ENCODE data around the gene TMEM150A. TPM values are rescaled to one million over a fixed set of nuclear protein-coding genes. Genes with fewer than 3 reads are reported as not detected.

Gene TMEM150A
- total and polyA plus RNA-seq, 2 of the 13 experiments (the other 11 are each of a cell fraction or from before 2014, with no cell fraction given) = 30.1 to 70.4 TPM

DNA sequence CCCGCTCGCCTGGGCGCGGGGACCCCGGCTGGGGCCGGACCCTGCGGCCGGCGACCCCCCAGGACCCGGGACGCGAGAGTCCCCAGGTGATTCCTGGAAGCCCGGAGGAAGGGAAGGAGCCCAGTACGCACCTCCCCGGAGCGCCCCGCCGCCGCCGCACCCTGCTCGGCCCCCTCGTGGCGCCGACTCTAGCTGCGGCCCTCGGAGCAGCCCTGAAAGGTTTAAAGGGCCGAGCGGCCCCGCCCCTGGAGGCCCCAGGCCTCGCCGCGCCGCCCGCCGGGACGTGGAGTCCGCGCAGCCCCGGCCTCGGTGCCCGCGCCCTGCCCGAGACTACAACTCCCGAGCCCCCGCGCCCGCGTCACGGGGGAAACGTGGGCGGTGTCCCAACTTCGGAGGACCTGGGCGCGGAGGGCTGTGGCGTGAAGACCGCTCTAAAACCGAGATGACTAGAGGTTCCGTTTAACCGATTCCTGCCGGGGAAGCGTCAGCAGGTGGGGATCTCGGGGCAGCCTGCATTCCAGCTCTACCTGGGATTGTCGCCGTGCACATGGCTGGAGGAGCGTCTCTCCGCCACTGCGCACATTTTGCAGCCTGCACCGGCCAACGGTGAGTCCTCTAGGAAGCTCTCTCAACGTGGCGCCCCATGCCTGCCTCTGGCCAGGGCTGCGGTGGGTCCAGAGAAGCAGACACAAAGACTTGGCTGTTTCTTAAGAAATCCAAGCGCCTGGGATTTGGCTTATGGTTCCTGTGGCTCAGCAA lies at the start of gene TMEM150A (continued):
- TF ChIP-seq, protein P1, sequence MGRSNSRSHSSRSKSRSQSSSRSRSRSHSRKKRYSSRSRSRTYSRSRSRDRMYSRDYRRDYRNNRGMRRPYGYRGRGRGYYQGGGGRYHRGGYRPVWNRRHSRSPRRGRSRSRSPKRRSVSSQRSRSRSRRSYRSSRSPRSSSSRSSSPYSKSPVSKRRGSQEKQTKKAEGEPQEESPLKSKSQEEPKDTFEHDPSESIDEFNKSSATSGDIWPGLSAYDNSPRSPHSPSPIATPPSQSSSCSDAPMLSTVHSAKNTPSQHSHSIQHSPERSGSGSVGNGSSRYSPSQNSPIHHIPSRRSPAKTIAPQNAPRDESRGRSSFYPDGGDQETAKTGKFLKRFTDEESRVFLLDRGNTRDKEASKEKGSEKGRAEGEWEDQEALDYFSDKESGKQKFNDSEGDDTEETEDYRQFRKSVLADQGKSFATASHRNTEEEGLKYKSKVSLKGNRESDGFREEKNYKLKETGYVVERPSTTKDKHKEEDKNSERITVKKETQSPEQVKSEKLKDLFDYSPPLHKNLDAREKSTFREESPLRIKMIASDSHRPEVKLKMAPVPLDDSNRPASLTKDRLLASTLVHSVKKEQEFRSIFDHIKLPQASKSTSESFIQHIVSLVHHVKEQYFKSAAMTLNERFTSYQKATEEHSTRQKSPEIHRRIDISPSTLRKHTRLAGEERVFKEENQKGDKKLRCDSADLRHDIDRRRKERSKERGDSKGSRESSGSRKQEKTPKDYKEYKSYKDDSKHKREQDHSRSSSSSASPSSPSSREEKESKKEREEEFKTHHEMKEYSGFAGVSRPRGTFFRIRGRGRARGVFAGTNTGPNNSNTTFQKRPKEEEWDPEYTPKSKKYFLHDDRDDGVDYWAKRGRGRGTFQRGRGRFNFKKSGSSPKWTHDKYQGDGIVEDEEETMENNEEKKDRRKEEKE (IDR thresholded peaks at IDR 0.05) = no peak
- TF ChIP-seq NFYC (CRISPR knock-in tag; IDR thresholded peaks at IDR 0.05) (no peak), MTA3 (CRISPR knock-in tag; IDR thresholded peaks at IDR 0.05) (no peak), ZNF883 (CRISPR knock-in tag; IDR thresholded peaks at IDR 0.05; ENCODE audit: not compliant biosample characterization) (peak; percentile 79), MTF1 (CRISPR knock-in tag; IDR thresholded peaks at IDR 0.05) (no peak), NCOA5 (CRISPR knock-in tag; IDR thresholded peaks at IDR 0.05) (no peak), ELF3 (CRISPR knock-in tag; IDR thresholded peaks at IDR 0.05) (0 out of 2 replicates have a peak, but pooled peaks have one; percentile 18), ZNF768 (CRISPR knock-in tag; IDR thresholded peaks at IDR 0.05) (no peak; the same call in 1 of the 2 replicates), ZNF484 (CRISPR knock-in tag; IDR thresholded peaks at IDR 0.05; ENCODE audit: borderline replicate concordance, low read depth) (no peak), KDM1A (CRISPR knock-in tag; IDR thresholded peaks at IDR 0.05) (no peak), NCOR1 (IDR thresholded peaks at IDR 0.05; ENCODE audit: borderline replicate concordance, low read length) (no peak), ZBTB8A (CRISPR knock-in tag; IDR thresholded peaks at IDR 0.05; ENCODE audit: borderline replicate concordance, low read depth) (no peak), ZNF225 (CRISPR knock-in tag; IDR thresholded peaks at IDR 0.05) (peak; percentile 85), TAF1 (CRISPR knock-in tag; IDR thresholded peaks at IDR 0.05) (peak; percentile 63), XBP1 (CRISPR knock-in tag; IDR thresholded peaks at IDR 0.05) (no peak)
- TF ChIP-seq, protein P2, sequence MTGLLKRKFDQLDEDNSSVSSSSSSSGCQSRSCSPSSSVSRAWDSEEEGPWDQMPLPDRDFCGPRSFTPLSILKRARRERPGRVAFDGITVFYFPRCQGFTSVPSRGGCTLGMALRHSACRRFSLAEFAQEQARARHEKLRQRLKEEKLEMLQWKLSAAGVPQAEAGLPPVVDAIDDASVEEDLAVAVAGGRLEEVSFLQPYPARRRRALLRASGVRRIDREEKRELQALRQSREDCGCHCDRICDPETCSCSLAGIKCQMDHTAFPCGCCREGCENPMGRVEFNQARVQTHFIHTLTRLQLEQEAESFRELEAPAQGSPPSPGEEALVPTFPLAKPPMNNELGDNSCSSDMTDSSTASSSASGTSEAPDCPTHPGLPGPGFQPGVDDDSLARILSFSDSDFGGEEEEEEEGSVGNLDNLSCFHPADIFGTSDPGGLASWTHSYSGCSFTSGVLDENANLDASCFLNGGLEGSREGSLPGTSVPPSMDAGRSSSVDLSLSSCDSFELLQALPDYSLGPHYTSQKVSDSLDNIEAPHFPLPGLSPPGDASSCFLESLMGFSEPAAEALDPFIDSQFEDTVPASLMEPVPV (CRISPR knock-in tag; IDR thresholded peaks at IDR 0.05) = no peak
- TF ChIP-seq, protein P3, sequence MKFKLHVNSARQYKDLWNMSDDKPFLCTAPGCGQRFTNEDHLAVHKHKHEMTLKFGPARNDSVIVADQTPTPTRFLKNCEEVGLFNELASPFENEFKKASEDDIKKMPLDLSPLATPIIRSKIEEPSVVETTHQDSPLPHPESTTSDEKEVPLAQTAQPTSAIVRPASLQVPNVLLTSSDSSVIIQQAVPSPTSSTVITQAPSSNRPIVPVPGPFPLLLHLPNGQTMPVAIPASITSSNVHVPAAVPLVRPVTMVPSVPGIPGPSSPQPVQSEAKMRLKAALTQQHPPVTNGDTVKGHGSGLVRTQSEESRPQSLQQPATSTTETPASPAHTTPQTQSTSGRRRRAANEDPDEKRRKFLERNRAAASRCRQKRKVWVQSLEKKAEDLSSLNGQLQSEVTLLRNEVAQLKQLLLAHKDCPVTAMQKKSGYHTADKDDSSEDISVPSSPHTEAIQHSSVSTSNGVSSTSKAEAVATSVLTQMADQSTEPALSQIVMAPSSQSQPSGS (CRISPR knock-in tag; IDR thresholded peaks at IDR 0.05) = peak; percentile 48
- TF ChIP-seq, protein P4, sequence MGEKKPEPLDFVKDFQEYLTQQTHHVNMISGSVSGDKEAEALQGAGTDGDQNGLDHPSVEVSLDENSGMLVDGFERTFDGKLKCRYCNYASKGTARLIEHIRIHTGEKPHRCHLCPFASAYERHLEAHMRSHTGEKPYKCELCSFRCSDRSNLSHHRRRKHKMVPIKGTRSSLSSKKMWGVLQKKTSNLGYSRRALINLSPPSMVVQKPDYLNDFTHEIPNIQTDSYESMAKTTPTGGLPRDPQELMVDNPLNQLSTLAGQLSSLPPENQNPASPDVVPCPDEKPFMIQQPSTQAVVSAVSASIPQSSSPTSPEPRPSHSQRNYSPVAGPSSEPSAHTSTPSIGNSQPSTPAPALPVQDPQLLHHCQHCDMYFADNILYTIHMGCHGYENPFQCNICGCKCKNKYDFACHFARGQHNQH (CRISPR knock-in tag; IDR thresholded peaks at IDR 0.05) = peak; percentile 29; the same call in 1 of the 2 replicates
- TF ChIP-seq, protein P5, sequence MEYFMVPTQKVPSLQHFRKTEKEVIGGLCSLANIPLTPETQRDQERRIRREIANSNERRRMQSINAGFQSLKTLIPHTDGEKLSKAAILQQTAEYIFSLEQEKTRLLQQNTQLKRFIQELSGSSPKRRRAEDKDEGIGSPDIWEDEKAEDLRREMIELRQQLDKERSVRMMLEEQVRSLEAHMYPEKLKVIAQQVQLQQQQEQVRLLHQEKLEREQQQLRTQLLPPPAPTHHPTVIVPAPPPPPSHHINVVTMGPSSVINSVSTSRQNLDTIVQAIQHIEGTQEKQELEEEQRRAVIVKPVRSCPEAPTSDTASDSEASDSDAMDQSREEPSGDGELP (IDR thresholded peaks at IDR 0.05; ENCODE audit: borderline replicate concordance, low read depth) = no peak
- TF ChIP-seq, protein P6, sequence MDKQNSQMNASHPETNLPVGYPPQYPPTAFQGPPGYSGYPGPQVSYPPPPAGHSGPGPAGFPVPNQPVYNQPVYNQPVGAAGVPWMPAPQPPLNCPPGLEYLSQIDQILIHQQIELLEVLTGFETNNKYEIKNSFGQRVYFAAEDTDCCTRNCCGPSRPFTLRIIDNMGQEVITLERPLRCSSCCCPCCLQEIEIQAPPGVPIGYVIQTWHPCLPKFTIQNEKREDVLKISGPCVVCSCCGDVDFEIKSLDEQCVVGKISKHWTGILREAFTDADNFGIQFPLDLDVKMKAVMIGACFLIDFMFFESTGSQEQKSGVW (CRISPR knock-in tag; IDR thresholded peaks at IDR 0.05; ENCODE audit: borderline replicate concordance) = no peak
- TF ChIP-seq, protein P7, sequence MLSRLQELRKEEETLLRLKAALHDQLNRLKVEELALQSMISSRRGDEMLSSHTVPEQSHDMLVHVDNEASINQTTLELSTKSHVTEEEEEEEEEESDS (CRISPR knock-in tag; IDR thresholded peaks at IDR 0.05; ENCODE audit: borderline replicate concordance) = no peak
